ENCODE results near the gene GNA14. TPM values are rescaled to one million over a fixed set of nuclear protein-coding genes. Genes with fewer than 3 reads are reported as not detected.

Gene GNA14
- total and polyA plus RNA-seq, 2 of the 8 experiments (the other 6 are each of a cell fraction or from before 2014, with no cell fraction given): 3.4 to 6.3 TPM

DNA sequence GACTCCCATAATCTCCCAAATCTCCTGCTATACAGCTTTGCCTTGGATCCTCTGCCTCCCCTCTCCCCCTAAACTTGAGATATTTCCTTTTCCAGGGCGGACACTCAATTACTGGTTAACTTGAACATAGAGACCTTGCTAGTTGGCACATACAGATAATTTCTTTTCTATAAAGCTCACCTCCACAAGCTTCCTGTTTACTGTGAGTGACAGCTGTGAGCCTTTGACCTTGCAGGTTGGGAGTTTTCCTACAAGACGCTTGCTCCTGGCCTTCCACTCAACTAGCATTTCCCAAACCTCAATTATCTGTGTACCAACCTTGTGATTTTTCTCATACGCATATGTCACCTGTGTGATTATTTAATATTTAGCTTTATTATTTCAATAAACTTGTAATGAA is 114.5 kb downstream of the GNA14 start:
- Histone ChIP-seq H3K23me2 (ENCODE audit: low read depth, low read length) (no peaks in the 10 kb centered on the region), H3K4me3 (ENCODE audit: extremely low read depth in 1 of 4, insufficient read depth in 2 of 4, low read depth in 3 of 4, low read length in 4 of 4) (no peak overlapping the region), H4K5ac (ENCODE audit: insufficient read length, low read depth, low read length) (no peak overlapping the region), H3K56ac (replicated peaks; ENCODE audit: insufficient read length, low read depth, low read length) (no peak overlapping the region), H3K27me3 (replicated peaks in 1 of 4; ENCODE audit: control insufficient read depth in 3 of 4, extremely low read depth in 1 of 4, insufficient read depth in 3 of 4, low read length in 3 of 4) (no peaks in the 10 kb centered on the region), H2BK120ac (replicated peaks; ENCODE audit: low read depth, low read length) (no peak overlapping the region), H3K79me2 (ENCODE audit: control insufficient read depth in 1 of 2, insufficient read depth in 2 of 2, low read length in 2 of 2) (no peaks in the 10 kb centered on the region), H3K9me3 (ENCODE audit: insufficient read depth in 2 of 2, low read depth in 1 of 2, low read length in 1 of 2) (no peaks in the 10 kb centered on the region), H3K14ac (ENCODE audit: insufficient read length) (no peak overlapping the region), H4K8ac (ENCODE audit: extremely low read depth, insufficient read depth, low read length) (no peak overlapping the region), H2AK5ac (ENCODE audit: low read depth, low read length) (no peak overlapping the region), H3K18ac (ENCODE audit: extremely low read depth, low read length) (no peak overlapping the region), H3K36me3 (ENCODE audit: control insufficient read depth in 2 of 4, insufficient read depth in 4 of 4, low read length in 3 of 4) (no peaks in the 10 kb centered on the region), H2AFZ (ENCODE audit: low read length) (no peak overlapping the region), H2BK12ac (ENCODE audit: low read depth, low read length) (no peak overlapping the region), H3K23ac (ENCODE audit: insufficient read length) (no peak overlapping the region), H3K79me1 (ENCODE audit: low read depth, low read length) (no peaks in the 10 kb centered on the region), H4K91ac (replicated peaks; ENCODE audit: insufficient read length, low read length) (no peak overlapping the region), H3K27ac (ENCODE audit: low read depth, low read length) (no peak overlapping the region), H2BK5ac (ENCODE audit: low read depth, low read length) (no peak overlapping the region), H3K4me1 (replicated peaks in 1 of 4; ENCODE audit: control insufficient read depth in 3 of 4, insufficient read depth in 4 of 4, low read length in 3 of 4) (peaks cover 3 to 14% (median 9%) of the 10 kb centered on the region in 4 experiments), H3K4ac (replicated peaks; ENCODE audit: insufficient read length, low read depth, low read length) (no peak overlapping the region), H3K4me2 (ENCODE audit: insufficient read depth in 1 of 2, low read depth in 2 of 2, low read length in 2 of 2) (no peak overlapping the region), H2BK20ac (ENCODE audit: low read length) (no peak overlapping the region; the same call in 1 of the 2 replicates), H2BK15ac (ENCODE audit: low read length) (no peak overlapping the region), H4K20me1 (replicated peaks in 1 of 2; ENCODE audit: control insufficient read depth in 1 of 2, insufficient read depth in 2 of 2, low read length in 2 of 2) (no peaks in the 10 kb centered on the region), H3K9ac (replicated peaks in 1 of 4; ENCODE audit: extremely low read depth in 1 of 4, low read depth in 3 of 4, low read length in 3 of 4) (no peak overlapping the region)
- DNase-seq (ENCODE audit: low read depth in 1 of 2, low spot score in 2 of 2) (no peak), FAIRE-seq (no peak)
- TF ChIP-seq RFX5 (IDR thresholded peaks at IDR 0.05; ENCODE audit: borderline replicate concordance, low read depth, low read length): no peak
- WGBS, 2 experiments (ENCODE audit: extremely low coverage in 1 of 2, insufficient coverage in 1 of 2, insufficient read length in 1 of 2, insufficient replicate concordance in 2 of 2, low coverage in 1 of 2, low lambda C conversion rate in 2 of 2, missing lambda C conversion rate in 1 of 2): 84% methylated on average over 3 of the region's 3 CpGs; no CpG with 5 or more reads in 1 of the 2 experiments
- ChIA-PET POLR2A (ENCODE audit: partially characterized antibody) (interaction anchor here (1.6 kb wide), 1 partner anchor 52 kb away, joined by 4 read pairs; no protein-coding TSS in a partner anchor), CTCF (ENCODE audit: partially characterized antibody) (interaction anchor here (0.8 to 3.9 kb wide), 9 partner anchors 10 to 220 kb away, joined by 3 to 12 read pairs (median 5); no protein-coding TSS in a partner anchor)

Measured in H1 (cell line).